ENCODE measurements around the gene ATP6V1G2.

ATP6V1G2 gene

DNA sequence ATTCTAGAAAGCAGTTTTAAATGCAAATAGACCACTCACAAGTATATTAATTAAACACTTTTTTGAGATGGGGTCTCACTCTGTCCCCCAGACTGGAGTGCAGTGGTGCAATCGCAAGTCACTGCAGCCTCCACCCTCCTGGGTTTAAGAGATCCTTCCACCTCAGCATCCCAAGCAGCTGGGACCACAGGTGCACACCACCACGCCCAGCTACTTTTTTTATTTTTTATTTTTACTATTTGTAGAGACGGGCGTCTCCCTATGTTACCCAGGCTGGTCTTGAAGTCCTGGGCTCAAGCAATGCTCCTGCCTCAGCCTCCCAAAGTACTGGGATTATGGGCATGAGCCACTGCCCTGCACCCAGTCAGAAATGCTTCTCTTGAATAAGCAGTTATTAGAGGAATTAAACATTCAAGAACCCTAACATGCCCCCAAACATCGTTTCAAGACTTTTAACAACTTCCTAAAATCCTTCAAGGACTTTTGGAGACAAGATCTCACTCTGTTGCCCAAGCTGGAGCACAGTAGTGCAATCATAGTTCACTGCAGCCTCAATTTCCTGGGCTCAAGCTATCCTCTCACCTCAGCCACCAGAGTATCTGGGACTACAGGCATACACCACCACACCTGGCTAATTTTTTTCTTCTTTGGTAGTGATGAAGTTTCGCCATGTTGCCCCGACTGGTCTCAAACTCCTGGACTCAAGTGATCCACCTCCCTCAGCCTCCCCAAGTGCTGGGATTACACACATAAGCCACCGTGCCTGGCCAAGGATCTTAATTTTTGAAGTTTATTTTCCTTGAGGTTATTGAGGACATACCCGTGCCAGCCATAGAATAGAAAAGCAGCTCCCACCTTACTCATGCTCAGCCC lies 14.4 kb downstream of the ATP6V1G2 start:
- TF ChIP-seq, protein P1, sequence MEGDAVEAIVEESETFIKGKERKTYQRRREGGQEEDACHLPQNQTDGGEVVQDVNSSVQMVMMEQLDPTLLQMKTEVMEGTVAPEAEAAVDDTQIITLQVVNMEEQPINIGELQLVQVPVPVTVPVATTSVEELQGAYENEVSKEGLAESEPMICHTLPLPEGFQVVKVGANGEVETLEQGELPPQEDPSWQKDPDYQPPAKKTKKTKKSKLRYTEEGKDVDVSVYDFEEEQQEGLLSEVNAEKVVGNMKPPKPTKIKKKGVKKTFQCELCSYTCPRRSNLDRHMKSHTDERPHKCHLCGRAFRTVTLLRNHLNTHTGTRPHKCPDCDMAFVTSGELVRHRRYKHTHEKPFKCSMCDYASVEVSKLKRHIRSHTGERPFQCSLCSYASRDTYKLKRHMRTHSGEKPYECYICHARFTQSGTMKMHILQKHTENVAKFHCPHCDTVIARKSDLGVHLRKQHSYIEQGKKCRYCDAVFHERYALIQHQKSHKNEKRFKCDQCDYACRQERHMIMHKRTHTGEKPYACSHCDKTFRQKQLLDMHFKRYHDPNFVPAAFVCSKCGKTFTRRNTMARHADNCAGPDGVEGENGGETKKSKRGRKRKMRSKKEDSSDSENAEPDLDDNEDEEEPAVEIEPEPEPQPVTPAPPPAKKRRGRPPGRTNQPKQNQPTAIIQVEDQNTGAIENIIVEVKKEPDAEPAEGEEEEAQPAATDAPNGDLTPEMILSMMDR (conservative IDR thresholded peaks at IDR 0.05; ENCODE audit: low read depth, low read length) = no peak
- DNase-seq (ENCODE audit: low read depth) = no peak
- no peak overlapping the region for H3K4me3 ChIP-seq (ENCODE audit: low read length)

GRCh38 chr6:31531162-31531561 lies 15.2 kb downstream of the ATP6V1G2 start:
- no peak for DNase-seq (ENCODE audit: low read depth)
- TF ChIP-seq, protein P1 (conservative IDR thresholded peaks at IDR 0.05; ENCODE audit: low read depth, low read length) = no peak
- H3K4me3 ChIP-seq (ENCODE audit: low read length) = no peak overlapping the region

DNA sequence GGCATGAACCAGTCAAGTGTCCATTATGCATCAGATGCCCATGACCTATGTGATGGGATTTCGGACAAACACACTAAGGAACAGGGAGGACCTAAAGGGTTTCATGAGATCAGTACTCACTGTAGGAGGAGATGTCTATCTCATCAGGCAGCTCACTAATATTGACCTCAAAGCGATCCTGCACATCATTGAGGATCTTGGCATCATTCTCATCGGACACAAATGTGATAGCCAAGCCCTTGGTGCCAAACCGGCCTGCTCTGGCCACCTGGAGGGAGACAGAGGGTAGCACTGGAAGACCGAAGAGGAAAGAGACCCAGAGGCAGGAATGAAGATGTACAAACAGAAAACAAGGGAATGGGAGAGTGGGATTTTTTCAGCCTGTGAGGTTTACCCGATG lies 15.7 kb downstream of the ATP6V1G2 start:
- H3K4me3 ChIP-seq (ENCODE audit: low read length) = no peak overlapping the region
- no peak for DNase-seq (ENCODE audit: low read depth)
- TF ChIP-seq, protein P1 (conservative IDR thresholded peaks at IDR 0.05; ENCODE audit: low read depth, low read length) = no peak

DNA sequence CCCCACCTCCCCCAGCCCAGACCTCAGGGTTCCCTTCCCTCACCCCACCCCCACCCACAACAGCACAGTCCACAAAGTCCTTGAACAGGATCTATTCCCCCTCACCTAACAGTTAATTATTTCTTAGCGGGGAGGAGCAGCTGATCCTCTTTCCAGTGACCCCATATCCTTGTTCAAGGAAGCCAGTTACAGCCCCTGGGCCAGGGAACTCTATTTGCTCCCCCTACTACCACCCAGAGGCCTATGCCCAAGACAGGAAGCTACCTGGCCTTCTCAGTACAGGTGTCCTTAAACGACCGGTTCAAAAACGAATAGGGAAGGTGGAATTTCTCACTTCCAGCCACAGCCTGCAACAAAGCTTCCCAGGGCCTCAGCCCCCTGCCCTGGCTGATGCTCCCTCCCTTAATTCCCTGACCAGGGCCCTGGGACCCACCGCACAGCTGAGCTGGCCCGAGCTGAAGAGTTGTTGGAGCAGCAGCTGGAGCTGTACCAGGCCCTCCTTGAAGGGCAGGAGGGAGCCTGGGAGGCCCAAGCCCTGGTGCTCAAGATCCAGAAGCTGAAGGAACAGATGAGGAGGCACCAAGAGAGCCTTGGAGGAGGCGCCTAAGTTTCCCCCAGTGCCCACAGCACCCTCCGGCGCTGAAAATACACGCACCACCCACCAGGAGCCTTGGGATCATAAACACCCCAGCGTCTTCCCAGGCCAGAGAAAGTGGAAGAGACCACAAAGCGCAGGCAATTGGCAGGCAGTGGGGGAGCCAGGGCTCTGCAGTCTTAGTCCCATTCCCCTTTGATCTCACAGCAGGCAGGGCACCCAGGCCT lies 16.9 kb downstream of the ATP6V1G2 start:
- H3K4me3 ChIP-seq (ENCODE audit: low read length) = no peak overlapping the region
- TF ChIP-seq, protein P1 (conservative IDR thresholded peaks at IDR 0.05; ENCODE audit: low read depth, low read length) = no peak

GRCh38 chr6:31528821-31529328 lies 17.5 kb downstream of the ATP6V1G2 start, which contains the start of gene MCCD1:
Gene MCCD1 (plus strand): TSS chr6:31528962. CDS start chr6:31529015, 53 bp downstream.
- TF ChIP-seq, protein P1 (conservative IDR thresholded peaks at IDR 0.05; ENCODE audit: low read depth, low read length) = no peak
- H3K4me3 ChIP-seq (ENCODE audit: low read length) = no peak within 1 kb of the TSS
- DNase-seq (ENCODE audit: low read depth) = no peak

More for the DNA sequence above, 16.9 kb downstream of the ATP6V1G2 start:
- DNase-seq (ENCODE audit: low read depth) = no peak

- TF ChIP-seq, protein P1 (conservative IDR thresholded peaks at IDR 0.05; ENCODE audit: low read depth, low read length) = no peak
- no peak for DNase-seq (ENCODE audit: low read depth)
- no peak overlapping the region for H3K4me3 ChIP-seq (ENCODE audit: low read length)
These were observed 18.1 kb downstream of the ATP6V1G2 start for GRCh38 chr6:31528307-31528777.
